GM21786 (cell line): ENCODE data around the gene LGR5.
"Not testable (repeated sequence)": the region's sequence is repeated elsewhere in the genome, so short reads cannot be mapped to it uniquely, and the experiment has no call there.

Experiments
- ATAC-seq: cut with Tn5 transposase; IDR thresholded peaks from one replicate; pipeline ENCODE4 v1.9.1; 2021; ENCODE audit not compliant: unreplicated experiment

Gene LGR5

GRCh38 chr12:71546322-71546861, 106.8 kb downstream of the LGR5 start:
- ATAC-seq = no peak

DNA sequence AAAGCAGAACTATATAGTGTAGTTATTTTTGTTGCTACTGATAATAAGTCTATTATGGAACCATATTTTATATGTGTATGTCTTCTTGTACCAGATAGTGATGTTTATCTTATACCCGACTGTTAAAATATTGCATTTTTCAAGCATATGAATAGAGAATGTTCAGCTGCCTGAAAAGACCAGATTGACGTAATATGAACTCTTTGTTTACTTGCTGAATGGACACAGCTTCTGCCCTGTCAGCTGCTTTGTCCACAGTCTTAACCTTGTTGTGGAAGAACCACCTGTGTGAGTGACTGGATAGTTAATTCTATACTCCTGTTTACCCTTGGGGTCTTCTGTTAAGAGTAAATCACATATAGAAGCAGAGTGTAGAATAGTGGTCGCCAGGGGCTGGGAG, 109.3 kb downstream of the LGR5 start:
- ATAC-seq = no peak

- no peak for ATAC-seq
Measured at GRCh38 chr12:71551529-71551928, 111.9 kb downstream of the LGR5 start.

DNA sequence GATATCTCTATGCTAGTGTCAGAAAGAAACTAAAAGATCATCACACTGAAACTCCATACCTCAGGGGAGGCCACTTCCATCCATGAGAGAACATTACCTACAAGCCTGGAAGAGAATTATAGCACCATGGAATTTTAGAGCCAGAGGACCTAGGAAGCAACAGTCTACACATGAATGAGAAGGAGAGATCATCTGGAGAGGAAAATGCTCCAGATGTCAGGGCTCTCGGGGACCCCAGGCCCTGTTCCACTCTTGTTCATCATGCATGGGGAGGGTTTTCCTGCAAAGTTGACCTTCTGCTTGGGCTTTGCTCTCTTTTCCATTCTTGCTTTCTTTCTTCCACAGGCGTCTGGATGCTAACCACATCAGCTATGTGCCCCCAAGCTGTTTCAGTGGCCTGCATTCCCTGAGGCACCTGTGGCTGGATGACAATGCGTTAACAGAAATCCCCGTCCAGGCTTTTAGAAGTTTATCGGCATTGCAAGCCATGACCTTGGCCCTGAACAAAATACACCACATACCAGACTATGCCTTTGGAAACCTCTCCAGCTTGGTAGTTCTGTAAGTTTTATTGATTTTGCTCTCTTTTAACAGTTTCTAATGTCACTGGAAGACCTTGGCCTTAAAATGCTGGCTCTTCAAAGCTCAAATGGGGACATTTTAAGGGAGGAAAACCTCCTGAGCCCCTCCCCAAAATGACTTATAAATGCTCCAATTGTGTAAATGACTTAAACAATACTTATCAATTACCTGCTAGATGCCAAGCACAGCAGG, 113.3 kb downstream of the LGR5 start:
- ATAC-seq = no peak

DNA sequence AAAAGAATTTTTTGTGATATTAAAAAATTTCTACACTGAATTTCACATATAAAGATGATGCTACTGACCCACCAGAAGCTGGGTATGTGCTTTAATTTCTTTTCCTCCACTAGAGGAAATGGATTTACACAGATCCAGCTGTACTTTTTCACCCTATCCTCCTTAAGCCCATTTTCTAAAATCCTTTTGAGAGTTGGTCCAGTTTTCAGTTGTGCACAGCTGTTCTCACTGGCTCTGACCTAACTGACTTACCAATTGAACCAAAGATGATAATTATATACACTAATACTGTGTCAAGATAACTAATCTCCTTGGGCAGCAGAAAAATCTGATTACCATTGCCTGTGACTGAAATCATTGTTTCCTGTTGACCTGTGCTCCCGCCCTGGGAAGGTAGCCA, 115.6 kb downstream of the LGR5 start:
- ATAC-seq = no peak

DNA sequence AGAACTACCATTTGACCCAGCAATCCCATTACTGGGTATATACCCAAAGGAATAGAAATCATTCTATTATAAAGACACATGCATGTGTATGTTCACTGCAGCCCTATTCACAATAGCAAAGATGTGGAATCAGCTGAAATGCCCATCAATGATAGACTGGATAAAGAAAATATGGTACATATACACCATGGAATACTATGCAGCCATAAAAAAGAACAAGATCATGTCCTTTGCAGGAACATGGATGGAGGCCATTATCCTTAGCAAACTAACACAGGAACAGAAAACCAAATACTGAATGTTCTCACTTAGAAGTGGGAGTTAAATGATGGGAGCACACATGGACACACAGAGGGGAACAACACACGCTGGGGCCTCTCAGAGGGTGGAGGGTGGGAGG, 116.2 kb downstream of the LGR5 start:
- not testable (repeated sequence) for ATAC-seq

GRCh38 chr12:71556448-71556847, 116.8 kb downstream of the LGR5 start:
- no peak for ATAC-seq

GRCh38 chr12:71556875-71557274, 117.3 kb downstream of the LGR5 start:
- no peak for ATAC-seq

- no peak for ATAC-seq
Measured at GRCh38 chr12:71558445-71558844, 118.8 kb downstream of the LGR5 start.

GRCh38 chr12:71562676-71563595, 123.3 kb downstream of the LGR5 start:
- no peak for ATAC-seq

- ATAC-seq = no peak
Measured at GRCh38 chr12:71565535-71565934, 125.9 kb downstream of the LGR5 start.

- no peak for ATAC-seq
Measured at GRCh38 chr12:71566655-71567054, 127.1 kb downstream of the LGR5 start.

DNA sequence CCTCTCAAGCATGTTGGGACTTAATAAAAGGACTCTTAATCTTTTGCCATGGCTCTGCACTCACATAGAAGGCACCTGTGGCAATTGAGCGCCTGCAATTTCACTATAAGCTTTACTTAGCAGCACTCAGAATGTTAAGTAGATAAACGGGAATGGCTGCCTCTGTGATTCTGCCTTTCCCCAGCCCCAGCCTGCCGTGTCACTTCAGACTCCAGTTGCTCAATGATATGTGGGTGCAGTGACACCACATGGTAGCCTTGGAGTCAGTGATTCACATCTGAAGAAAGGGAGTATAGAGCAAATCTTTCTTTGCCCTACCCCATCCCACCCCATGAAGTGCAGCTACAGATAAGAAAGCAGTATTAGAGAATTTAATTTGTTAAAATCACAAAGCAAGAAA, 127.9 kb downstream of the LGR5 start:
- ATAC-seq = no peak

- not testable (repeated sequence) for ATAC-seq
Measured at GRCh38 chr12:71569885-71570284, 130.3 kb downstream of the LGR5 start.

DNA sequence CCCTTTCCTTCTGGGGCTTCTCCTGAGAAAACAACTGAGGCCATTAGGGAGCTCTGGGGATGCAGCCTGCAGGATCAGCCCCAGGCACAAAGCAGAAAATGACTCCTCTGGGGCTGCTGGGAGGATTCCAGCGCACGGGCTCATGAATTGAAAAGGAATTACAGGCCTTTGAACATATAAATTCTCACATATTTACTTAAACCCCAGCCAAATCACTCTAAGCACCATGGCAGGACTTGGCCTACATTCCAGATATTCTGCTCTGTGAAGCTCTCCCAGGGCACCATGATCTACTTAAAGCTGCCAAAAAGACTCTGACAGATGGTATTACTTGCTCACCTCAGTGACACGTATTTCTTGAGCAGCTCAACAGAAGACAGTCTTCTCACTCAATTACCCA, 136.9 kb downstream of the LGR5 start:
- no peak for ATAC-seq

GRCh38 chr12:71578694-71579258, 139.2 kb downstream of the LGR5 start:
- ATAC-seq = no peak

DNA sequence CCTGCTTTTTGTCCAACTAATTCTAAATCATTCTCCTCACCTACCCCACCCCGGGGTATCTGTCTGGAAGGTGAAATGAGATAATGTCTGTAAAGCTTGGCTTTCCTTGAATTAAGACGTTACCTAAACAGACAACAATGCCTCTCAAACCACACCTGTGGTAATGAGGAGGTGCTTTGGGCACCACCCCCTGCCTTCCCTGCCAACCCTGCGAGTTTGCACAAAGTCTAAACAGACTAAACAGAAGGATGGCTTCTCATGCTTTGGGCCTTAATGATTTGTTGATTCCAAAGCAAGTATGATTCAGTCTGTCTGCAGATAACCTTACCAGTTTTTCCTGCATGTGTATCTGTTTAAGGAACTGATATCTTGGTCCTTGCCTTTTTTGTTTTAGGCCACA, 141.6 kb downstream of the LGR5 start:
- ATAC-seq = no peak

DNA sequence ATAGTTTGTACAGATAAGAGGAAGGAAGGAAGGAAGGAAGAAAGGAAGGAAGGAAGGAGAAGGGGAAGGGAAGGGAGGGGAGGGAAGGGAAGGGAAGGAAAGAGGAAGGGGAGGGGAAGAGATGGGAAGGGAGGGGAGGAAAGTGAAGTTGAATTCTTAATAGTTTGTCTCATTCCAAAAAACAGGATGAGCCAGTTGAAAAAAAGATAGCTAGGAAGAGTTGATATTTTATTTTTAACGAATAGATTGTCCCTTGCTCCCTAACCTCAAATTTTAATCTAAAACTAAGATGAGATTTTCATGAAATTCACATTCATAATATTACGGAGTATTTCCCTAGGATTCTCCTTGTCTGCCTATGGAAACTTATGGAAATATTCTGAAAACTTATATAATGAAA, 143.3 kb downstream of the LGR5 start:
- no peak for ATAC-seq

GRCh38 chr12:71584356-71584755, 144.8 kb downstream of the LGR5 start:
- ATAC-seq = no peak

- no peak for ATAC-seq
Measured at GRCh38 chr12:71585218-71585617, 145.6 kb downstream of the LGR5 start.

- ATAC-seq = no peak
Measured at GRCh38 chr12:71587012-71587411, 147.4 kb downstream of the LGR5 start.

DNA sequence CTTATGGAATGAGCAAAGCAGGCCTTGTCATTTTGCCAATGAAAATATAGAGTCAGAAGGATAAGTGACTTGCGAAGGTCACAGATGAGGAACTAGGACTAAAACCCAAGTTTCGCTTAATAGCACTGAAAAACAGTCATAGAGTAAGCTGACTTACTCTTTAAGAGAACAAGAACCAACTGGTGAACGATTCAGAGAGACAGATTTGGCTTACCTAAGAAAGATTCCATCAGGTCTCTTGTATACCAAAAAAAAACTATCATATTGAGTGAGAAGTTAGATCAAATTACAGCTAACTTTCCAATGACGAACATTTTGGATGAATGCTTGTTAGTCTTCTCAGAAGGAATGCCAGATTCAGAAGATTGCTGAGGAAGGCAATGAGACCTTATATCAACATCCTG, 149.9 kb downstream of the LGR5 start:
- ATAC-seq = no peak
